Measurements from ENCODE around the gene UNC5B. TPM values are rescaled to one million over a fixed set of nuclear protein-coding genes. Genes with fewer than 3 reads are reported as not detected.

Gene UNC5B
- polyA plus RNA-seq, 3 donors: 0.04 to 0.72 TPM; not detected in 1

DNA sequence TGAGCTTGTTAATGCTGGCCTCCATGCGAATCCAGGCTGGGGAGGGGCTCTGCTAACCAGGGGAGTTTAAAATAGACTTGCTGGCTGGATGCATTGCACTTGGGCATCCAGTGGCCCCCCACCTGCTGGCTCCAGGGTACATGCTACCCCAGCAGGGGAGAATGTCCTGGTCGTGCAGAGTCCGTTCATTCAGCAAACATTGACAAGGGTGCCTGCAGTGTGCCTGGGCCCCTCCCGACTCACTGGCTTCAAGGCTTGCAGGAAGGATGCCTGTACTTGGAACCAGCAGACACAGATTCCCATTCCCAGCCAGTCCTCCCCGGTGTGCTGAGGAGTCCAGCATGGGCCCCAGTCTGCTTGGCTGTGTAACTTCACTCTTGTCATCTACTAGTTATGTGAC, 108.2 kb downstream of the UNC5B start:
- peaks cover 35% of the 10 kb centered on the region for H4K20me1 ChIP-seq (ENCODE audit: insufficient read depth, low read length)
- DNase-seq: no peak
- no peak overlapping the region for H3K27ac ChIP-seq (ENCODE audit: low read depth in 1 of 2, low read length in 2 of 2)
- H3K9ac ChIP-seq (ENCODE audit: insufficient read depth, low read length, poor library complexity, severe bottlenecking): no peak overlapping the region
- H3K36me3 ChIP-seq (replicated peaks in 1 of 2; ENCODE audit: control insufficient read depth in 1 of 2, insufficient read depth in 2 of 2, low read length in 2 of 2): peaks cover 28 to 33% of the 10 kb centered on the region in 2 donors
- peaks cover 36 to 47% of the 10 kb centered on the region in 2 donors for H3K4me1 ChIP-seq (ENCODE audit: control insufficient read depth in 1 of 2, insufficient read depth in 2 of 2, low read length in 2 of 2)
- H3K4me3 ChIP-seq (replicated peaks in 1 of 3; ENCODE audit: low read depth in 2 of 3, low read length in 3 of 3): no peak overlapping the region
- peaks cover 40% of the 10 kb centered on the region for H3K79me2 ChIP-seq (ENCODE audit: insufficient read depth, low read length)
- TF ChIP-seq, protein P1, sequence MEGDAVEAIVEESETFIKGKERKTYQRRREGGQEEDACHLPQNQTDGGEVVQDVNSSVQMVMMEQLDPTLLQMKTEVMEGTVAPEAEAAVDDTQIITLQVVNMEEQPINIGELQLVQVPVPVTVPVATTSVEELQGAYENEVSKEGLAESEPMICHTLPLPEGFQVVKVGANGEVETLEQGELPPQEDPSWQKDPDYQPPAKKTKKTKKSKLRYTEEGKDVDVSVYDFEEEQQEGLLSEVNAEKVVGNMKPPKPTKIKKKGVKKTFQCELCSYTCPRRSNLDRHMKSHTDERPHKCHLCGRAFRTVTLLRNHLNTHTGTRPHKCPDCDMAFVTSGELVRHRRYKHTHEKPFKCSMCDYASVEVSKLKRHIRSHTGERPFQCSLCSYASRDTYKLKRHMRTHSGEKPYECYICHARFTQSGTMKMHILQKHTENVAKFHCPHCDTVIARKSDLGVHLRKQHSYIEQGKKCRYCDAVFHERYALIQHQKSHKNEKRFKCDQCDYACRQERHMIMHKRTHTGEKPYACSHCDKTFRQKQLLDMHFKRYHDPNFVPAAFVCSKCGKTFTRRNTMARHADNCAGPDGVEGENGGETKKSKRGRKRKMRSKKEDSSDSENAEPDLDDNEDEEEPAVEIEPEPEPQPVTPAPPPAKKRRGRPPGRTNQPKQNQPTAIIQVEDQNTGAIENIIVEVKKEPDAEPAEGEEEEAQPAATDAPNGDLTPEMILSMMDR (IDR thresholded peaks at IDR 0.05): no peak
- H3K9me3 ChIP-seq (replicated peaks in 1 of 2; ENCODE audit: control insufficient read depth in 1 of 2, insufficient read depth in 1 of 2, low read length in 2 of 2): no peaks in the 10 kb centered on the region
- no peak overlapping the region for H2AFZ ChIP-seq (ENCODE audit: insufficient read depth, low read depth, low read length, poor library complexity, severe bottlenecking)
- peaks cover 0 to 4% (median 0%) of the 10 kb centered on the region in 3 donors for H3K27me3 Mint-ChIP-seq (ENCODE audit: low read depth in 3 of 3)
- peaks cover 60% of the 10 kb centered on the region for H3K4me1 Mint-ChIP-seq
- intact Hi-C loops (cut with micrococcal nuclease): loop anchor here in 1 of 2 donors (5.0 kb wide), 1 partner anchor 57 kb away; no protein-coding TSS in a partner anchor
- WGBS (ENCODE audit: insufficient coverage): 93% methylated on average over 4 of the region's 5 CpGs
- no peak overlapping the region for H3K27ac Mint-ChIP-seq
- H3K4me2 ChIP-seq (replicated peaks; ENCODE audit: extremely low read depth, low read length, poor library complexity, severe bottlenecking): no peak overlapping the region
- H3K36me3 Mint-ChIP-seq: peaks cover 32 to 35% of the 10 kb centered on the region in 2 donors
- no peaks in the 10 kb centered on the region for H3K27me3 ChIP-seq (ENCODE audit: control insufficient read depth in 2 of 2, insufficient read depth in 2 of 2, low read length in 2 of 2)
- no peaks in the 10 kb centered on the region for H3K9me3 Mint-ChIP-seq
- H3K4me3 Mint-ChIP-seq: no peak overlapping the region

DNA sequence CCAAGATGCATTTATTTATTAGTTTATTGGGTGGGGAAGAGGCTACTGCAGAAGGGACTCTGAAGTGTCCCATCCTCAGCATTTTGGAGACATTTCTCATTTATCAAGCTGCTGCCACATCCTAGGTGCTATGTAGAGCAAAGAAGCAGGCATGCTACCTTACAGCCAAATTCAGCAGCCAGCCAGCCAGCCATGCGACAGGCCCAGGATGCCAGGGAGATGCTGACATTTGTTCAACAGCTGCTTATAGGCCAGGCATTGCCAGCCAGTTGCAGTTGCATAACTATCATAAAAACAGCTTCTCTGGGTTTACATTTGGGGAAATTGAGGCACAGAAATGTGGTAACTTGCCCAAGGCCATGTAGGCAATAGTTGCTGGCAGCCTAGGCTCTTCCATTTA, 109.0 kb downstream of the UNC5B start:
- no peak overlapping the region for H3K4me2 ChIP-seq (replicated peaks; ENCODE audit: extremely low read depth, low read length, poor library complexity, severe bottlenecking)
- peaks cover 52% of the 10 kb centered on the region for H3K4me1 Mint-ChIP-seq
- H3K27me3 ChIP-seq (ENCODE audit: control insufficient read depth in 2 of 2, insufficient read depth in 2 of 2, low read length in 2 of 2): no peaks in the 10 kb centered on the region
- no peak overlapping the region for H3K27ac Mint-ChIP-seq
- H3K9ac ChIP-seq (ENCODE audit: insufficient read depth, low read length, poor library complexity, severe bottlenecking): no peak overlapping the region
- peaks cover 33 to 43% of the 10 kb centered on the region in 2 donors for H3K36me3 Mint-ChIP-seq
- no peak overlapping the region for H3K4me3 Mint-ChIP-seq
- WGBS (ENCODE audit: insufficient coverage): 100% methylated on average over 1 of the region's 1 CpG
- peaks cover 43% of the 10 kb centered on the region for H3K79me2 ChIP-seq (ENCODE audit: insufficient read depth, low read length)
- no peak for DNase-seq
- peaks cover 0 to 4% (median 0%) of the 10 kb centered on the region in 3 donors for H3K27me3 Mint-ChIP-seq (ENCODE audit: low read depth in 3 of 3)
- H2AFZ ChIP-seq (ENCODE audit: insufficient read depth, low read depth, low read length, poor library complexity, severe bottlenecking): no peak overlapping the region
- intact Hi-C loops (cut with micrococcal nuclease): loop anchor here in 1 of 2 donors (5.0 kb wide), 1 partner anchor 56 kb away; no protein-coding TSS in a partner anchor
- H4K20me1 ChIP-seq (ENCODE audit: insufficient read depth, low read length): peaks cover 40% of the 10 kb centered on the region
- TF ChIP-seq, protein P1 (IDR thresholded peaks at IDR 0.05): no peak
- no peaks in the 10 kb centered on the region for H3K9me3 ChIP-seq (replicated peaks in 1 of 2; ENCODE audit: control insufficient read depth in 1 of 2, insufficient read depth in 1 of 2, low read length in 2 of 2)
- no peak overlapping the region for H3K27ac ChIP-seq (ENCODE audit: low read depth in 1 of 2, low read length in 2 of 2)
- no peak overlapping the region for H3K4me3 ChIP-seq (replicated peaks in 1 of 3; ENCODE audit: low read depth in 2 of 3, low read length in 3 of 3)
- no peaks in the 10 kb centered on the region for H3K9me3 Mint-ChIP-seq
- H3K4me1 ChIP-seq (ENCODE audit: control insufficient read depth in 1 of 2, insufficient read depth in 2 of 2, low read length in 2 of 2): peaks cover 28 to 39% of the 10 kb centered on the region in 2 donors
- H3K36me3 ChIP-seq (replicated peaks in 1 of 2; ENCODE audit: control insufficient read depth in 1 of 2, insufficient read depth in 2 of 2, low read length in 2 of 2): peaks cover 30 to 41% of the 10 kb centered on the region in 2 donors

All from CD14-positive monocyte (primary cell).